ENCODE results near the gene NPRL2. TPM values are rescaled to one million over a fixed set of nuclear protein-coding genes. Genes with fewer than 3 reads are reported as not detected.
A peak's percentile ranks its signal among the peaks of the same experiment; 100 is the strongest.

Gene NPRL2
- total and polyA plus RNA-seq, 9 of the 15 experiments (the other 6 are each of a cell fraction or from before 2014, with no cell fraction given), result 17.4 to 40.4 (median 24.4) TPM

DNA sequence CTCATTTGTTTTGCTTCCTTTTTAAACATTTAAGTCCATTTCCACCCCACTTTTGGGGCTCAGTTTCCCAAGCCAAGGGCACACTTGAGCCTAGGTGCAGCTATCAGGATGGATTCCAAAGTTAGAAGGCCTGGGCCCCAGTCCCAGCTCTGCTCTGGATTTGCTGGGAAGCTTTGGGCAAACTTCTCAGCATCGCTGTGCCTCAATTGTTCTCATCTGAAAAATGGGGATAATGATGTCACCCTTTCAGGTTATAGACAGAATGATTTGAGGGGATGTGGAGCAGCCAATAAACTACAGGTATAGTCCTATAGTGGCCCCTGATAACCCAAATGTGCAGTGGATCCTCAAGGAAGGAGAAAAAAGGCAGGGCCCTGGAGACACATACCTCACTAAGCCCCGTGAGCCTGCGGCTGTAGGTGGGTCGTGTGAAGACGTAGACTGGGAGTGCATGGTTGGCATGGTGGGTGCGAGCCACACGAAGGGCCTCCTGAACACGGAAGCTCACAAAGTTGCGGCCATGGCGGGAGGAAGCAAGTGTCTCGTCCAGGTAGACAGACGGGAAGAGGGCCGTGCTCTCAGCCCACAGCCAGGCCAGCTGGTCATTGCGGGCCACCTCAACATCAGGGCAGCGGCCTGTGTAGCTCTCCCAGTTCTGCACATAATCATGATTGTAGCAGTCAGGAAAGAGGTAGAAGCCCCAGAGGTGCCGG is 31.2 kb downstream of the NPRL2 start:
- DNase-seq (ENCODE audit: extremely low read depth in 1 of 4, low spot score in 3 of 4), result no peak
- Histone ChIP-seq H3K9me1 (ENCODE audit: control insufficient read depth, insufficient read depth, low read length) (no peaks in the 10 kb centered on the region), H3K79me2 (ENCODE audit: control insufficient read depth, insufficient read depth, low read length) (peaks cover 22% of the 10 kb centered on the region), H3K4me2 (ENCODE audit: insufficient read depth, low read length) (no peak overlapping the region), H3K9ac (ENCODE audit: insufficient read depth in 1 of 2, low read depth in 2 of 2, low read length in 2 of 2) (peak overlapping the region in 1 of 2 experiments; percentile 98; a peak in 2 of 4 replicates), H3K27ac (ENCODE audit: extremely low read depth, low read depth, low read length) (no peak overlapping the region; the same call in 2 of the 3 replicates), H2AFZ (ENCODE audit: low read depth, low read length) (no peak overlapping the region), H3K27me3 (ENCODE audit: control insufficient read depth in 2 of 2, insufficient read depth in 2 of 2, low read length in 2 of 2) (no peaks in the 10 kb centered on the region), H3K4me3 (no peak overlapping the region), H3K4me1 (replicated peaks in 1 of 2; ENCODE audit: control insufficient read depth in 2 of 2, insufficient read depth in 2 of 2, low read length in 2 of 2) (peaks cover 33 to 77% of the 10 kb centered on the region in 2 experiments), H3K9me3 (replicated peaks; ENCODE audit: control insufficient read depth, insufficient read depth, low read depth, low read length) (no peaks in the 10 kb centered on the region), H3K36me3 (ENCODE audit: control insufficient read depth, insufficient read depth, low read length) (peaks cover 23% of the 10 kb centered on the region; the same call in 2 of the 3 replicates), H4K20me1 (replicated peaks; ENCODE audit: control insufficient read depth, insufficient read depth, low read length) (no peaks in the 10 kb centered on the region)
- CTCF ChIA-PET (ENCODE audit: low intra/inter-chr PET ratio), result no interaction called here
- in situ Hi-C loops (cut with MboI), result no loop called here
- FAIRE-seq, result no peak
- intact Hi-C loops (cut with micrococcal nuclease), result no loop called here
- no peak for TF ChIP-seq MAFK (IDR thresholded peaks at IDR 0.05; ENCODE audit: low read length)
- peak; percentile 87 for TF ChIP-seq RBM25 (IDR thresholded peaks at IDR 0.05; ENCODE audit: low read depth, low read length, severe bottlenecking)
- TF ChIP-seq RCOR1 (IDR thresholded peaks at IDR 0.05; ENCODE audit: borderline replicate concordance in 1 of 2, low read depth in 2 of 2, low read length in 2 of 2), result 0 out of 4 replicates have a peak, but pooled peaks of 1 of the 2 experiments have one; percentile 35
- TF ChIP-seq ETV5 (CRISPR knock-in tag; IDR thresholded peaks at IDR 0.05; ENCODE audit: low read depth), result no peak
- TF ChIP-seq KDM1A (IDR thresholded peaks at IDR 0.05), result peak; percentile 35 to 57; a peak in 2 of 4 replicates
- TF ChIP-seq BCOR (IDR thresholded peaks at IDR 0.05), result peak; percentile 84
- ATAC-seq, result no peak
- POLR2A ChIA-PET, result interaction anchor here (0.6 to 1.2 kb wide), 7 partner anchors 9 to 474 kb away, joined by 3 to 5 read pairs (median 3); partner anchors contain the start of genes HYAL1, IFRD2 and TUSC2
- 91% methylated on average over 15 of the region's 16 CpGs for WGBS (ENCODE audit: insufficient coverage, low coverage, missing lambda C conversion rate)
- BruUV-seq (replicated peaks), result no TSS peak

Data from K562 (cell line).